ENCODE results near the gene GRIK4.

DNA sequence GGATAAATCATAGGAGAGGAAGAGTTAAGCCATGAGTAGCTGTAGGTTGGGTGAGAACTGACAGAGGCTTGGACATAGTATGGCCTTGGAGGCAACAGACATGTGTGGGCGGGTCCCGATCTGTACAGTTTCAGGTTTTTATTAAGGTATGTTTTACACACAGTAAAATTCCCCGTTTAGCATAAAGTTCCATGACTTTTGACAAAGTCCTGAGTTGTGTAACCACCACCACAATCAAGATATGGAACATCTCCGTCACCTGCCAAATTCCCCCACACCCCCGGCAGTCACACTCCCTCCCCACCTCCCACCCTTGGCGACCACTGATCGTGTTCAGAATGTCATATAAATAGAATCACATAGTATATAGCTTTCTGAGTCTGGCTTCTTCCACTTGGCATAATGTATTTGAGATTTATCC lies 68.1 kb downstream of the GRIK4 start:
- TF ChIP-seq, protein P1, sequence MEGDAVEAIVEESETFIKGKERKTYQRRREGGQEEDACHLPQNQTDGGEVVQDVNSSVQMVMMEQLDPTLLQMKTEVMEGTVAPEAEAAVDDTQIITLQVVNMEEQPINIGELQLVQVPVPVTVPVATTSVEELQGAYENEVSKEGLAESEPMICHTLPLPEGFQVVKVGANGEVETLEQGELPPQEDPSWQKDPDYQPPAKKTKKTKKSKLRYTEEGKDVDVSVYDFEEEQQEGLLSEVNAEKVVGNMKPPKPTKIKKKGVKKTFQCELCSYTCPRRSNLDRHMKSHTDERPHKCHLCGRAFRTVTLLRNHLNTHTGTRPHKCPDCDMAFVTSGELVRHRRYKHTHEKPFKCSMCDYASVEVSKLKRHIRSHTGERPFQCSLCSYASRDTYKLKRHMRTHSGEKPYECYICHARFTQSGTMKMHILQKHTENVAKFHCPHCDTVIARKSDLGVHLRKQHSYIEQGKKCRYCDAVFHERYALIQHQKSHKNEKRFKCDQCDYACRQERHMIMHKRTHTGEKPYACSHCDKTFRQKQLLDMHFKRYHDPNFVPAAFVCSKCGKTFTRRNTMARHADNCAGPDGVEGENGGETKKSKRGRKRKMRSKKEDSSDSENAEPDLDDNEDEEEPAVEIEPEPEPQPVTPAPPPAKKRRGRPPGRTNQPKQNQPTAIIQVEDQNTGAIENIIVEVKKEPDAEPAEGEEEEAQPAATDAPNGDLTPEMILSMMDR (IDR thresholded peaks at IDR 0.05): no peak
- TF ChIP-seq EZH2phosphoT487 (IDR thresholded peaks at IDR 0.05) (no peak), EZH2 (IDR thresholded peaks at IDR 0.05) (no peak)
